Neural cell (in vitro differentiated cells): ENCODE results near the gene FUBP1. TPM values are rescaled to one million over a fixed set of nuclear protein-coding genes. Genes with fewer than 3 reads are reported as not detected.
A peak's percentile ranks its signal among the peaks of the same experiment; 100 is the strongest.

Experiments
- H2AFZ ChIP-seq: fragments of 200-600, 300-800 bp; sonication (generic), shearing (Covaris generic); 2 replicates; pipeline ENCODE4 v1.6.0; 2014; ENCODE audit warnings: low read depth, mild to moderate bottlenecking, antibody characterized with exemption, low read length, moderate library complexity
- H3F3A ChIP-seq: fragments of 200-600 bp; shearing (Covaris generic); 2 replicates; pipeline ENCODE4 v1.6.1; 2016; ENCODE audit warnings: mild to moderate bottlenecking, moderate library complexity, mixed read lengths, antibody characterized with exemption, low read length; ENCODE audit not compliant: insufficient read depth, poor library complexity, severe bottlenecking
- H3K27ac ChIP-seq: fragments of 200-600, 300-800 bp; sonication (generic), shearing (Covaris generic); 2 replicates; pipeline ENCODE4 v1.5.1; 2014; ENCODE audit warnings: mild to moderate bottlenecking, low read length, moderate library complexity
- H3K27me3 ChIP-seq: fragments of 300-800, 200-600 bp; sonication (generic), shearing (Covaris generic); 2 replicates; pipeline ENCODE4 v1.6.0; 2014; ENCODE audit warnings: mild to moderate bottlenecking, low read depth, low read length, moderate library complexity; ENCODE audit not compliant: insufficient read depth
- H3K36me3 ChIP-seq: fragments of 300-800, 200-600 bp; sonication (generic), shearing (Covaris generic); 2 replicates; pipeline ENCODE4 v1.5.1; 2014; ENCODE audit warnings: mild to moderate bottlenecking, antibody characterized with exemption, low read length, moderate library complexity; ENCODE audit not compliant: insufficient read depth
- H3K4me2 ChIP-seq: fragments of 300-800, 200-600 bp; sonication (generic), shearing (Covaris generic); 2 replicates; pipeline ENCODE4 v1.6.0; 2014; ENCODE audit warnings: mild to moderate bottlenecking, low read length
- H3K4me3 ChIP-seq: fragments of 300-800, 200-600 bp; sonication (generic), shearing (Covaris generic); 2 replicates; pipeline ENCODE4 v1.5.1; 2014; ENCODE audit warnings: mild to moderate bottlenecking, low read length, moderate library complexity
- H3K79me2 ChIP-seq: fragments of 200-600 bp; shearing (Covaris generic); replicated peaks from 2 replicates; pipeline ENCODE4 v1.6.0; 2014; ENCODE audit warnings: mild to moderate bottlenecking, low read length, moderate library complexity; ENCODE audit not compliant: insufficient read depth
- H3K9ac ChIP-seq: fragments of 300-800, 200-600 bp; sonication (generic), shearing (Covaris generic); 2 replicates; pipeline ENCODE4 v1.6.1; 2016; ENCODE audit warnings: mild to moderate bottlenecking, low read length, mixed read lengths
- H3K9me2 ChIP-seq: fragments of 200-600 bp; shearing (Covaris generic); 2 replicates; pipeline ENCODE4 v1.6.1; 2016; ENCODE audit warnings: mild to moderate bottlenecking, low read length, mixed read lengths; ENCODE audit not compliant: insufficient read depth
- H3K9me3 ChIP-seq: fragments of 200-600, 300-800 bp; sonication (generic), shearing (Covaris generic); 2 replicates; pipeline ENCODE4 v1.6.1; 2016; ENCODE audit warnings: mild to moderate bottlenecking, mixed run types, low read length, moderate library complexity, mixed read lengths
- H4K20me1 ChIP-seq: fragments of 200-600 bp; shearing (Covaris generic); 2 replicates; pipeline ENCODE4 v1.6.1; 2016; ENCODE audit warnings: mild to moderate bottlenecking, mixed run types; ENCODE audit not compliant: insufficient read depth
- EP300 ChIP-seq: fragments of 450-650 bp; conservative IDR thresholded peaks from 2 replicates; pipeline ENCODE4 v1.6.1; 2014; ENCODE audit warnings: antibody characterized with exemption, mild to moderate bottlenecking, moderate library complexity; ENCODE audit not compliant: poor library complexity, severe bottlenecking
- EZH2 ChIP-seq: fragments of 200-600, 300-800 bp; shearing (Covaris generic), sonication (generic); IDR thresholded peaks from 2 replicates; pipeline ENCODE4 v1.6.1; 2014; ENCODE audit warnings: antibody characterized with exemption, low read length, borderline replicate concordance, mild to moderate bottlenecking; ENCODE audit not compliant: insufficient read depth, poor library complexity, severe bottlenecking
- MXI1 ChIP-seq: fragments of 450-650 bp; conservative IDR thresholded peaks from 2 replicates; pipeline ENCODE4 v1.6.1; 2014; ENCODE audit warnings: antibody characterized with exemption, mild to moderate bottlenecking; ENCODE audit not compliant: poor library complexity, severe bottlenecking
- POLR2AphosphoS5 ChIP-seq: IDR thresholded peaks from 2 replicates; pipeline ENCODE4 v1.6.1; 2012
- RAD21 ChIP-seq: fragments of 450-650 bp; conservative IDR thresholded peaks from 2 replicates; pipeline ENCODE4 v1.6.1; 2014; ENCODE audit warnings: antibody characterized with exemption, mild to moderate bottlenecking, moderate library complexity
- SMC3 ChIP-seq: fragments of 450-650 bp; conservative IDR thresholded peaks from 2 replicates; pipeline ENCODE4 v1.6.1; 2014; ENCODE audit warnings: antibody characterized with exemption, mild to moderate bottlenecking, moderate library complexity; ENCODE audit not compliant: poor library complexity
- TAF1 ChIP-seq: IDR thresholded peaks from 2 replicates; pipeline ENCODE4 v1.6.1; 2012; ENCODE audit warnings: low read depth
- polyA plus RNA-seq: library from polyadenylated mRNA; depleted of rRNA; stranded (reverse); fragments of >200 nt; gene quantifications from 2 replicates; pipeline ENCODE4 v1.2.3, GENCODE V29; 2014
- TF ChIP-seq, protein P1 (sequence below): fragments of 450-650 bp; IDR thresholded peaks from 2 replicates; pipeline ENCODE4 v1.5.1; 2014; ENCODE audit warnings: antibody characterized with exemption, mild to moderate bottlenecking, moderate library complexity; ENCODE audit not compliant: poor library complexity, severe bottlenecking
- TF ChIP-seq, protein P2 (sequence below): IDR thresholded peaks from 2 replicates; pipeline ENCODE4 v1.6.1; 2012; ENCODE audit warnings: borderline replicate concordance

Gene FUBP1
- polyA plus RNA-seq, 1 donor from 2014 or later: 630 TPM

- Histone ChIP-seq H3K9me2 (no peaks in the 10 kb centered on the region), H3K79me2 (peaks cover 27% of the 10 kb centered on the region), H3K27me3 (no peaks in the 10 kb centered on the region), H3K9ac (peak overlapping the region; percentile 62), H2AFZ (no peak overlapping the region), H3K9me3 (no peaks in the 10 kb centered on the region), H3K4me2 (peak overlapping the region; percentile 85), H3K27ac (peak overlapping the region; percentile 75), H3K36me3 (no peaks in the 10 kb centered on the region), H4K20me1 (no peaks in the 10 kb centered on the region), H3F3A (no peaks in the 10 kb centered on the region), H3K4me3 (peak overlapping the region; percentile 68)
- TF ChIP-seq, protein P1, sequence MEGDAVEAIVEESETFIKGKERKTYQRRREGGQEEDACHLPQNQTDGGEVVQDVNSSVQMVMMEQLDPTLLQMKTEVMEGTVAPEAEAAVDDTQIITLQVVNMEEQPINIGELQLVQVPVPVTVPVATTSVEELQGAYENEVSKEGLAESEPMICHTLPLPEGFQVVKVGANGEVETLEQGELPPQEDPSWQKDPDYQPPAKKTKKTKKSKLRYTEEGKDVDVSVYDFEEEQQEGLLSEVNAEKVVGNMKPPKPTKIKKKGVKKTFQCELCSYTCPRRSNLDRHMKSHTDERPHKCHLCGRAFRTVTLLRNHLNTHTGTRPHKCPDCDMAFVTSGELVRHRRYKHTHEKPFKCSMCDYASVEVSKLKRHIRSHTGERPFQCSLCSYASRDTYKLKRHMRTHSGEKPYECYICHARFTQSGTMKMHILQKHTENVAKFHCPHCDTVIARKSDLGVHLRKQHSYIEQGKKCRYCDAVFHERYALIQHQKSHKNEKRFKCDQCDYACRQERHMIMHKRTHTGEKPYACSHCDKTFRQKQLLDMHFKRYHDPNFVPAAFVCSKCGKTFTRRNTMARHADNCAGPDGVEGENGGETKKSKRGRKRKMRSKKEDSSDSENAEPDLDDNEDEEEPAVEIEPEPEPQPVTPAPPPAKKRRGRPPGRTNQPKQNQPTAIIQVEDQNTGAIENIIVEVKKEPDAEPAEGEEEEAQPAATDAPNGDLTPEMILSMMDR: no peak
- TF ChIP-seq TAF1 (no peak), MXI1 (no peak), EZH2 (no peak), EP300 (no peak), RAD21 (no peak), POLR2AphosphoS5 (no peak), SMC3 (no peak)
- TF ChIP-seq, protein P2, sequence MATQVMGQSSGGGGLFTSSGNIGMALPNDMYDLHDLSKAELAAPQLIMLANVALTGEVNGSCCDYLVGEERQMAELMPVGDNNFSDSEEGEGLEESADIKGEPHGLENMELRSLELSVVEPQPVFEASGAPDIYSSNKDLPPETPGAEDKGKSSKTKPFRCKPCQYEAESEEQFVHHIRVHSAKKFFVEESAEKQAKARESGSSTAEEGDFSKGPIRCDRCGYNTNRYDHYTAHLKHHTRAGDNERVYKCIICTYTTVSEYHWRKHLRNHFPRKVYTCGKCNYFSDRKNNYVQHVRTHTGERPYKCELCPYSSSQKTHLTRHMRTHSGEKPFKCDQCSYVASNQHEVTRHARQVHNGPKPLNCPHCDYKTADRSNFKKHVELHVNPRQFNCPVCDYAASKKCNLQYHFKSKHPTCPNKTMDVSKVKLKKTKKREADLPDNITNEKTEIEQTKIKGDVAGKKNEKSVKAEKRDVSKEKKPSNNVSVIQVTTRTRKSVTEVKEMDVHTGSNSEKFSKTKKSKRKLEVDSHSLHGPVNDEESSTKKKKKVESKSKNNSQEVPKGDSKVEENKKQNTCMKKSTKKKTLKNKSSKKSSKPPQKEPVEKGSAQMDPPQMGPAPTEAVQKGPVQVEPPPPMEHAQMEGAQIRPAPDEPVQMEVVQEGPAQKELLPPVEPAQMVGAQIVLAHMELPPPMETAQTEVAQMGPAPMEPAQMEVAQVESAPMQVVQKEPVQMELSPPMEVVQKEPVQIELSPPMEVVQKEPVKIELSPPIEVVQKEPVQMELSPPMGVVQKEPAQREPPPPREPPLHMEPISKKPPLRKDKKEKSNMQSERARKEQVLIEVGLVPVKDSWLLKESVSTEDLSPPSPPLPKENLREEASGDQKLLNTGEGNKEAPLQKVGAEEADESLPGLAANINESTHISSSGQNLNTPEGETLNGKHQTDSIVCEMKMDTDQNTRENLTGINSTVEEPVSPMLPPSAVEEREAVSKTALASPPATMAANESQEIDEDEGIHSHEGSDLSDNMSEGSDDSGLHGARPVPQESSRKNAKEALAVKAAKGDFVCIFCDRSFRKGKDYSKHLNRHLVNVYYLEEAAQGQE: no peak
Observed at GRCh38 chr1:78005448-78005722, 26.5 kb upstream of the FUBP1 start.

DNA sequence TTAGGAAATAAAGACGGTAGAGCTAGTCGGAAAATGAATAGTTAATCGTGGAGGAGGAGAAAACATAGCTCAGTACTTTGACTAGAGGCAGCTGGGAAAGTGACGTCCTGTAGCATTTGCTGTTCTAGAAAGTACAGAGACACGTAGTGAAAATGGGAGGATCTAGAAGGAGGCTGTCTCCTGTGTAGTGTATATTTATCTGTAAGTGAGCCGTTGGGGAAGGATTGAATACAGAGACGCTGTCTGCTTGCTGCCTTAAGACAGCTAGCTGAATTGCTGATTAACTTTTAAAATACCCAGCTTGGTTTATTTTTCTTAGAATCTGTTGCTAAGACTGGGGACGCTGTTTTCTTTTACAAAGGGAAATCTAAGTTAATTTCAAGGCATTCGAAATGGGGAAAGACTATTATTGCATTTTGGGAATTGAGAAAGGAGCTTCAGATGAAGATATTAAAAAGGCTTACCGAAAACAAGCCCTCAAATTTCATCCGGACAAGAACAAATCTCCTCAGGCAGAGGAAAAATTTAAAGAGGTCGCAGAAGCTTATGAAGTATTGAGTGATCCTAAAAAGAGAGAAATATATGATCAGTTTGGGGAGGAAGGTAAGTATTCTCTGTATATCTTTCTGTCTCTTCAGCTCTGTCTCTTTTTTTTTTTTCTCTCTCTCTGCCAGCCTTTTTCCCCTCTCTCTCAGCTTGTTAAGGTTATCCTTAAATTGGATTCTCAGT, 26.0 kb upstream of the FUBP1 start, which contains the start of gene DNAJB4:
TSS of gene DNAJB4 (plus strand) at position 221 of the 729 bp plus-strand sequence. CDS start at position 393, 172 bp downstream.
- no peaks in the 10 kb centered on the region for H3F3A ChIP-seq
- no peaks in the 10 kb centered on the region for H3K9me2 ChIP-seq
- H3K4me2 ChIP-seq: peak within 1 kb of the TSS; percentile 85
- H3K27me3 ChIP-seq: no peaks in the 10 kb centered on the region
- TF ChIP-seq SMC3 (no peak), POLR2AphosphoS5 (peak; percentile 84), EP300 (peak; percentile 48)
- TF ChIP-seq, protein P1: no peak
- TF ChIP-seq, protein P2: peak; percentile 13
- peak within 1 kb of the TSS; percentile 68 for H3K4me3 ChIP-seq
- peak within 1 kb of the TSS; percentile 62 for H3K9ac ChIP-seq
- peaks cover 27% of the 10 kb centered on the region for H3K79me2 ChIP-seq
- peak within 1 kb of the TSS; percentile 75 for H3K27ac ChIP-seq
- no peak within 1 kb of the TSS for H2AFZ ChIP-seq
- no peaks in the 10 kb centered on the region for H3K9me3 ChIP-seq
- no peaks in the 10 kb centered on the region for H3K36me3 ChIP-seq
- H4K20me1 ChIP-seq: no peaks in the 10 kb centered on the region
